C4-2B (cell line): ENCODE measurements around the gene CHD5.

Experiments
- H3K27ac ChIP-seq: fragments of 450-650 bp; 2 replicates; pipeline ENCODE4 v1.5.1; 2017
- CTCF ChIP-seq: fragments of 450-650 bp; conservative IDR thresholded peaks from 2 replicates; pipeline ENCODE4 v1.5.1; 2017; ENCODE audit warnings: mild to moderate bottlenecking
- ZFX ChIP-seq: fragments of 450-650 bp; IDR thresholded peaks from 2 replicates; pipeline ENCODE4 v1.6.1; 2017

CHD5 gene

DNA sequence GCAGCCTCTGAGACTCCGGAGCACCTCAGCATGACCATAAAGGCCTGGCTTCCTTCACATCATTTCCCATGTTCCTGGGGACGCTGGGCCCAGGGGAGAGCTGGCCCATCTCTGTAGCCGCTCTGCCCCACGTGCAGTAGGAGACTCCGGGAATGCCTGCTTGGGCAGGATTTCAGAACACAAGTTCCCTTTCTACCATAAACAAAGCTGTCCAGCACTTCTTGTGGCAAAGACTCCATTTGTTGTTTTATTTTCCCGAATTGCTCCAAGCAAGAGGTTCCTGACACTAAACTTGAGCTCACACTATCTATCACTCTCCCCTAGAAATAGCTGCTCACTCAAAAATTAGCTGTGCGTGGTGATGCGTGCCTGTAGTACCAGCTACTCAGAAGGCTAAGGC, 21.9 kb downstream of the CHD5 start:
- TF ChIP-seq CTCF (no peak), ZFX (no peak)
- peak overlapping the region; percentile 51 for H3K27ac ChIP-seq

GRCh38 chr1:6157528-6158174, 22.5 kb downstream of the CHD5 start:
- H3K27ac ChIP-seq, result peak overlapping the region; percentile 51
- TF ChIP-seq ZFX (no peak), CTCF (no peak)

GRCh38 chr1:6157132-6157527, 23.0 kb downstream of the CHD5 start:
- H3K27ac ChIP-seq, result peak overlapping the region; percentile 51
- TF ChIP-seq CTCF (no peak), ZFX (no peak)

DNA sequence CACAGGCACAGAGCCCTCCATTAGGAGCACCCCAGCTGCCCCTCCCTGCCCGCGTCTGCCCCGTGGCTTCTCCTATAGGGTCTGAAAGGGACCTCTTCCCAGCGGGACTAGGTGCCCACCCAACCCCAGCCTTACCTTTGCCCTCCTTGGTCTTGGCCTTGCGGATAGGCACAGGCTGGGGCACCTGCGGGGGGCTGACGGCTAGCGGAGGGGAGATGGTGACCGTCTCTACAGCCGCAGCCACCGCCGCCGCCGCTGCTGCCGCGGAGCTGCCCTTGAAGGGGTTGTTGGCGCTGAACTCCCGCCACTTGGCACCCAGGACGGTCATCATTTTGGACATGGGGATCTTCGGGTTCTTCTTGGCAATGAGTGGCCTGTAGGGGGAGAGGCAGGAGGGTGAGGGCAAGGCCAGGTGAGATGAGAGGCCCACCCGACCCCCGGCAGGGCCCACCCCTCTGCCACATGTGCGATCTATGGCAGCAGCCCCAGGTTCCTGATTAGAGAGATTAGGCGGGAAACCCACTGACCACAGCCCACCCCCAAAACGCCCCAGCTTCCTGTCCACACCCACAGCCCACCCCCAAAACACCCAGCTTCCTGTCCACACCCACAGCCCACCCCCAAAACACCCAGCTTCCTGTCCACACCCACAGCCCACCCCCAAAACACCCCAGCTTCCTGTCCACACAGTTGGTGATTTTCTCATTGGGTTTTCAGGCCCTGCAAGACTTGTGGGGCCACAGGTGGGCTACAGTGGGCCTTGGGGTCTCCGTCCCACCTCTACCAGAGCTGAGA, 25.4 kb downstream of the CHD5 start:
- no peak overlapping the region for H3K27ac ChIP-seq
- TF ChIP-seq CTCF (no peak), ZFX (no peak)

DNA sequence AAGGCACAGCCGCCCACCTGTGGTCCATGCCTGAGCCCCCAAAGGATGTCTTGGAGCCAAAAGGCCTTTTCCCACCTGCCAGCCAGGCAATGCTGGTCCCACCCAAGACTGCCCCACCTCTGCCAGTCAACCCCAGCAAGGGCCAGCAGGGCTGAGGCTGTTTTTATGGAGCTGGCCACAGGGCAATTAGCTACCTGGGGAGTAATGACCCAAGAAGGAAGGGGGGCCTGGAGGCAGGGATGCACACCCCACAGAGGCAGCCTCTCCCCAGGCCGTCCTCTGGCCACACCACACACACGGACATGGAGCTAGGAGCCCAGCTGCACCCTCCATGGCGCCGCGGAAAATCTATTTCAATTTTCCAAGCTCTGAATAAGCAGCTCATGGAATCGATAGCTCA, 27.2 kb downstream of the CHD5 start:
- no peak overlapping the region for H3K27ac ChIP-seq
- TF ChIP-seq ZFX (no peak), CTCF (no peak)

- H3K27ac ChIP-seq, result no peak overlapping the region
- TF ChIP-seq CTCF (no peak), ZFX (no peak)
These were observed 27.9 kb downstream of the CHD5 start for GRCh38 chr1:6152181-6152580.

- no peak overlapping the region for H3K27ac ChIP-seq
- TF ChIP-seq ZFX, result no peak
- TF ChIP-seq CTCF, result no peak
These were observed 28.8 kb downstream of the CHD5 start for GRCh38 chr1:6151291-6151822.
